Upper lobe of left lung (tissue), 6 donors: Measurements from ENCODE around the gene AKT2. TPM values are rescaled to one million over a fixed set of nuclear protein-coding genes. Genes with fewer than 3 reads are reported as not detected.

Experiments
- ATAC-seq, 2 donors: fragments of 200-7000 bp; cut with Tn5 transposase; one replicate each; pipeline ENCODE4 v1.9.1; 2022; ENCODE audit warnings: mild to moderate bottlenecking in 2 of 2, moderate library complexity in 2 of 2; ENCODE audit not compliant: low FRiP score in 2 of 2
- DNase-seq, 2 donors: peaks; one replicate each; pipeline ENCODE4 v3.0.0-alpha.2; 2019 to 2020
- H3K27ac ChIP-seq, 4 donors: fragments of 200-600 bp; sonication (generic); one replicate each; pipeline ENCODE4 v1.5.1; 2016 to 2019
- H3K27me3 ChIP-seq, 4 donors: fragments of 200-600 bp; sonication (generic); one replicate each; pipeline ENCODE4 v1.5.1; 2017 to 2019
- H3K36me3 ChIP-seq, 4 donors: fragments of 200-600 bp; sonication (generic); one replicate each; pipeline ENCODE4 v1.5.1; 2016 to 2019
- H3K4me1 ChIP-seq, 4 donors: fragments of 200-600 bp; sonication (generic); one replicate each; pipeline ENCODE4 v1.5.1; 2018 to 2019
- H3K4me3 ChIP-seq, 4 donors: fragments of 200-600 bp; sonication (generic); one replicate each; pipeline ENCODE4 v1.5.1; 2017 to 2019; ENCODE audit warnings: mild to moderate bottlenecking in 2 of 4, moderate library complexity in 1 of 4
- H3K9me3 ChIP-seq, 4 donors: fragments of 200-600 bp; sonication (generic); one replicate each; pipeline ENCODE4 v1.5.1; 2018 to 2019
- EP300 ChIP-seq, 4 donors: sonication (generic); formaldehyde crosslinking; IDR thresholded peaks; one replicate each; pipeline ENCODE4 v1.5.1; 2017; ENCODE audit warnings: antibody characterized with exemption in 4 of 4, control low read depth in 2 of 4
- POLR2A ChIP-seq, 4 donors: fragments of 450-650 bp; IDR thresholded peaks; one replicate each; pipeline ENCODE4 v1.5.1; 2016 to 2017; ENCODE audit warnings: antibody characterized with exemption in 4 of 4, mild to moderate bottlenecking in 2 of 4
- POLR2AphosphoS5 ChIP-seq, 2 donors: sonication (generic); formaldehyde crosslinking; IDR thresholded peaks; one replicate each; pipeline ENCODE4 v1.5.1; 2017; ENCODE audit warnings: antibody characterized with exemption in 2 of 2
- WGBS, 2 donors: methylation state at CpG; one replicate each; pipeline ENCODE4 v1.1.5; 2017 to 2018; 5-methylcytosine and 5-hydroxymethylcytosine counted together
- total RNA-seq, 6 donors: library from RNA; depleted of rRNA in 4 of 6; stranded (reverse); fragments of >200 nt in 4 of 6; gene quantifications; one replicate each; pipeline versions ENCODE4 v1.1.0 to v1.2.1, GENCODE V29; 2016 to 2021
- TF ChIP-seq, protein P1 (sequence below), 6 experiments: fragments of 450-650 bp in 4 of 6; fragments of 200-600 bp in 2 of 6; sonication (generic) in 2 of 6; IDR thresholded peaks; one replicate each; pipeline ENCODE4 v1.5.1; 2016 to 2019; ENCODE audit warnings: antibody characterized with exemption in 6 of 6
- donor health status: DM: no; HTN: no; CAD: no; lungs with moderate emphysema.
- donor health status: DM: no; HTN: yes; CAD: no; lungs with severe emphysema.

AKT2 gene
- total RNA-seq, 6 donors from 2014 or later = 59.7 to 164 (median 105) TPM

DNA sequence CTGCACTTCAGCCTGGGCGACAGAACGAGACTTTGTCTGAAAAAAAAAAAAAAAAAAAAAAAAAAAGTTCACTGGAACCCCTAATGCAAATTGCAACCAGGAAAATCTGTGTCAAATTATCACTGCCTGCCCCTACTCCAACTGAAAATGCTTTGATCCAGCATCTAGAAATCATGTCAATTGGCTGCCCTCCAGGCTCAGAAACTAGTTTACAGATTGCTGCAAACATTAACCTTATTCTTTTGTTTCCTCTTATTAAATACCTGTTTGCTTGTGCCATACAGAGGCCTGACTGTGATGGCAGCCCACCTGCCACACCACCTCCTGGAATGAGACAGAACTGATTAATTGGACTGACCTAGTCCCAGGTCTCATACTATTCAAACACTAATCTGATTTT is 18.6 kb upstream of the AKT2 start:
- WGBS, 2 donors = 83 to 85% methylated on average over 2 of the region's 2 CpGs
- TF ChIP-seq EP300 (IDR thresholded peaks at IDR 0.05) = no peak
- TF ChIP-seq, protein P1, sequence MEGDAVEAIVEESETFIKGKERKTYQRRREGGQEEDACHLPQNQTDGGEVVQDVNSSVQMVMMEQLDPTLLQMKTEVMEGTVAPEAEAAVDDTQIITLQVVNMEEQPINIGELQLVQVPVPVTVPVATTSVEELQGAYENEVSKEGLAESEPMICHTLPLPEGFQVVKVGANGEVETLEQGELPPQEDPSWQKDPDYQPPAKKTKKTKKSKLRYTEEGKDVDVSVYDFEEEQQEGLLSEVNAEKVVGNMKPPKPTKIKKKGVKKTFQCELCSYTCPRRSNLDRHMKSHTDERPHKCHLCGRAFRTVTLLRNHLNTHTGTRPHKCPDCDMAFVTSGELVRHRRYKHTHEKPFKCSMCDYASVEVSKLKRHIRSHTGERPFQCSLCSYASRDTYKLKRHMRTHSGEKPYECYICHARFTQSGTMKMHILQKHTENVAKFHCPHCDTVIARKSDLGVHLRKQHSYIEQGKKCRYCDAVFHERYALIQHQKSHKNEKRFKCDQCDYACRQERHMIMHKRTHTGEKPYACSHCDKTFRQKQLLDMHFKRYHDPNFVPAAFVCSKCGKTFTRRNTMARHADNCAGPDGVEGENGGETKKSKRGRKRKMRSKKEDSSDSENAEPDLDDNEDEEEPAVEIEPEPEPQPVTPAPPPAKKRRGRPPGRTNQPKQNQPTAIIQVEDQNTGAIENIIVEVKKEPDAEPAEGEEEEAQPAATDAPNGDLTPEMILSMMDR (IDR thresholded peaks at IDR 0.05) = no peak
- Histone ChIP-seq H3K4me1 (peaks cover 0 to 6% (median 0%) of the 10 kb centered on the region in 4 donors), H3K27ac (no peak overlapping the region), H3K36me3 (no peaks in the 10 kb centered on the region), H3K4me3 (no peak overlapping the region), H3K27me3 (no peaks in the 10 kb centered on the region), H3K9me3 (no peaks in the 10 kb centered on the region)
- DNase-seq (no peak), ATAC-seq (no peak)

DNA sequence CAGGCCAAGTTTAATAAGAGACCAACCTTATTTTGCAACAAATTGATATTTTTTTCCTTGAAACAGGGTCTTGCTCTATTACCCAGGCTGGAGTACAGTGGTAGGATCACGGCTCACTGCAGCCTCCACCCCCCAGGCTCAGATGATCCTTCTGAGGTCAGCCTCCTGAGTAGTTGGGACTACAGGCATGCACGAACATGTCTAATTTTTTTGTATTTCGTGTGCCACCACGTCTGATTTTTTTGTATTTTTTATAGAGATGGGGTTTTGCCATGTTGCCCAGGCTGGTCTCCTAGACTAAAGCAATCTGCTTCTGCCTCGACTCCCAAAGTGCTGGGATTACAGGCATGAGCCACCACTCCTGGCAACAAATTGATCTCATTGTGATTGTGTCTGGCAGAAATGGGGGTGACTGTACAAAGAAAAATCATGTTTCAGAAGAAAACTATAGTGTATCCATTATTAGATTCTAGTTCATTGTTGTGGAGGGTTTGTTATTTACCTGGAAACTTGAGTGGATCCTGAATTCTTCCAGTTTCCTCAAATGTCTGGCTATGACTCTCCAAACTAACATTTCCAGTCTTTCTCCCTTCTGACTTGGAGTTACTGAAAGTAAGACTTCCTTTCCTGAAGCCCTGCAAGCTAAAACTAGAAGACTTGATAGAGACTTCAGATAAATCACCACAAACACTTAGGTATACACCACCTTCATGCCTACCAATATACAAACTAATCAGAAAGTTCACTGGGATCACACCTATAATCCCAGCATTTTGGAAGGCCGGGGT is 17.3 kb upstream of the AKT2 start:
- H3K4me3 ChIP-seq = no peak overlapping the region
- no peaks in the 10 kb centered on the region for H3K36me3 ChIP-seq
- 86 to 88% methylated on average over 6 of the region's 6 CpGs for WGBS, 2 donors
- peaks cover 0 to 6% (median 0%) of the 10 kb centered on the region in 4 donors for H3K4me1 ChIP-seq
- no peak for DNase-seq
- no peaks in the 10 kb centered on the region for H3K27me3 ChIP-seq
- TF ChIP-seq POLR2AphosphoS5 (IDR thresholded peaks at IDR 0.05) = no peak
- TF ChIP-seq, protein P1 (IDR thresholded peaks at IDR 0.05) = no peak
- no peak for TF ChIP-seq POLR2A (IDR thresholded peaks at IDR 0.05)
- no peak for TF ChIP-seq EP300 (IDR thresholded peaks at IDR 0.05)
- no peak overlapping the region for H3K27ac ChIP-seq
- H3K9me3 ChIP-seq = no peaks in the 10 kb centered on the region
- ATAC-seq = no peak

DNA sequence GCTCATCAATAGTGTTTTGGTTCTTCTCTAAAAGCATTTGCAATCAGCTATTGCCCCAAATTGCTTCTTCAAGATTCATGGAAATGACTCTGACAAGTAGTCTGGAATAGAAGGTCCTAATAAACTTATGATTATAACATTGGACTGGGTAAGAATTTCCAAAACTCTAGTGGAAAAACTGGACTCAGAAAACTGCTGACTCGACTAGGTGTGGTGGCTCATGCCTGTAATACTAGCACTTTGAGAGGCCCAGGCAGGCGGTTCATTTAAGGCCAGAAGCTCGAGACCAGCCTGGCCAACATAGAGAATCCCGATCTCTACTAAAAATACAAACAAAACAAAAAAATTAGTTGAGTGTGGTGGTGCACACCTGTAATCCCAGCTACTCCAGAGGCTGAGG is 15.5 kb upstream of the AKT2 start:
- WGBS, 2 donors = 91 to 92% methylated on average over 4 of the region's 4 CpGs
- DNase-seq (no peak), ATAC-seq (no peak)
- no peaks in the 10 kb centered on the region for H3K36me3 ChIP-seq
- no peak overlapping the region for H3K27ac ChIP-seq
- peaks cover 0 to 5% (median 0%) of the 10 kb centered on the region in 4 donors for H3K4me1 ChIP-seq
- no peaks in the 10 kb centered on the region for H3K9me3 ChIP-seq
- no peaks in the 10 kb centered on the region for H3K27me3 ChIP-seq
- no peak overlapping the region for H3K4me3 ChIP-seq
- TF ChIP-seq EP300 (IDR thresholded peaks at IDR 0.05) (no peak), POLR2AphosphoS5 (IDR thresholded peaks at IDR 0.05) (no peak), POLR2A (IDR thresholded peaks at IDR 0.05) (no peak)
- TF ChIP-seq, protein P1 (IDR thresholded peaks at IDR 0.05) = no peak

DNA sequence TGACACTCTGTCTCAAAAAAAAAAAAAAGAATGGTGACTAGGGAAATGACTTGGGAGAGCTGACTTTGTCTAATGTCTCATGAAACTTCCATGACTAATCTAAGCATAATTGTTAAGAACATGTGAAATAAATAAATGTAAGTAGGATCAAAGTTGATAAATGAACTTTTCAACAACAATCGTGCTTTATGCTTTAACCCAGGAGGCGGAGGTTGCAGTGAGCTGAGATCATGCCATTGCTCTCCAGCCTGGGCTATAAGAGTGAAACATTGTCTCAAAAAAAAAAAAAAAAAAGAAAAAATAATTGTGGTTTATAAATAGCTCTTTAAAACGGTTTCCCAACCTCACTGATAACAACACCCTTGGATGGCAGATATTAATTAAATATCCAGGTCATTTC is 12.9 kb upstream of the AKT2 start:
- no peaks in the 10 kb centered on the region for H3K9me3 ChIP-seq
- H3K27me3 ChIP-seq = no peaks in the 10 kb centered on the region
- WGBS, 2 donors = 56 to 65% methylated on average over 3 of the region's 3 CpGs
- no peak for ATAC-seq
- no peak overlapping the region for H3K4me3 ChIP-seq
- no peaks in the 10 kb centered on the region for H3K36me3 ChIP-seq
- DNase-seq = no peak
- TF ChIP-seq POLR2A (IDR thresholded peaks at IDR 0.05) = no peak
- TF ChIP-seq POLR2AphosphoS5 (IDR thresholded peaks at IDR 0.05) = no peak
- no peak for TF ChIP-seq EP300 (IDR thresholded peaks at IDR 0.05)
- H3K27ac ChIP-seq = no peak overlapping the region
- no peaks in the 10 kb centered on the region for H3K4me1 ChIP-seq

DNA sequence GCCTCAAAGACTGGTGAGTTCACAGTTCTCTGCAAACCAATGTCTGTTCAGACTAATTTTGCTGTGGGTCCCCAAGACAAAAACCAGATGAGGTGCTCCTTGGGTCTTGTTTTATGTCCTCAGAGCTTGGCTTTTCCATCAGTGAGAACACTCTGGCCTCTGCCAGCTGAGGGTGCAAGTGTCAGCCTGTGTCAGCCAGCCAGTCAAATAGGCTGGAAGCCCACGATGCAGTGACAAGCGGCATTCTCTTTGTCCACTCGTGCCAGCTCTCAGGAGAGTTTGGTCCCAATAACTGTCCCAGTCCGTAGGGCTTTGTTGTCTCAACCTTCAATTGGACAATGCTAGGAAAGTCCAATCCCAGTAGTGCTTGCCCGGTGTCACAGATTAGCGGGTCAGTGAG is 9.4 kb upstream of the AKT2 start:
- Histone ChIP-seq H3K27me3 (no peaks in the 10 kb centered on the region), H3K36me3 (no peaks in the 10 kb centered on the region)

More for the DNA sequence above, 9.4 kb upstream of the AKT2 start:
- WGBS, 2 donors = 86 to 87% methylated on average over 6 of the region's 6 CpGs
- no peaks in the 10 kb centered on the region for H3K4me1 ChIP-seq
- no peak overlapping the region for H3K27ac ChIP-seq
- H3K4me3 ChIP-seq = no peak overlapping the region
- DNase-seq (no peak), ATAC-seq (no peak)
- no peaks in the 10 kb centered on the region for H3K9me3 ChIP-seq
- TF ChIP-seq, protein P1 (IDR thresholded peaks at IDR 0.05) = no peak
- TF ChIP-seq POLR2A (IDR thresholded peaks at IDR 0.05) = no peak
- TF ChIP-seq EP300 (IDR thresholded peaks at IDR 0.05) = no peak
- no peak for TF ChIP-seq POLR2AphosphoS5 (IDR thresholded peaks at IDR 0.05)
